ENCODE data around the gene MORN1.
"Not testable (repeated sequence)": the region's sequence is repeated elsewhere in the genome, so short reads cannot be mapped to it uniquely, and the experiment has no call there.

The MORN1 gene

GRCh38 chr1:2302292-2302925 lies 88.9 kb downstream of the MORN1 start:
- no peak for DNase-seq

- DNase-seq: no peak
Measured at GRCh38 chr1:2301607-2302291, 89.6 kb downstream of the MORN1 start.

- DNase-seq: peak in 1 of 2 donors; percentile 50
Measured at GRCh38 chr1:2300851-2301606, 90.3 kb downstream of the MORN1 start.

- no peak for DNase-seq
Measured at GRCh38 chr1:2300004-2300771, 91.2 kb downstream of the MORN1 start.

- DNase-seq: no peak
Measured at GRCh38 chr1:2299131-2299627, 92.2 kb downstream of the MORN1 start.

- DNase-seq: no peak
Measured at GRCh38 chr1:2298685-2299084, 92.7 kb downstream of the MORN1 start.

- no peak for DNase-seq
Measured at GRCh38 chr1:2297246-2298011, 93.9 kb downstream of the MORN1 start.

GRCh38 chr1:2296614-2297013 lies 94.7 kb downstream of the MORN1 start:
- DNase-seq: no peak

- DNase-seq: not testable (repeated sequence)
Measured at GRCh38 chr1:2296211-2296610, 95.1 kb downstream of the MORN1 start.

- no peak for DNase-seq
Measured at GRCh38 chr1:2295526-2295925, 95.8 kb downstream of the MORN1 start.

- DNase-seq: no peak
Measured at GRCh38 chr1:2294725-2295078, 96.7 kb downstream of the MORN1 start.

- DNase-seq: no peak
Measured at GRCh38 chr1:2294033-2294724, 97.2 kb downstream of the MORN1 start.

- DNase-seq: no peak
Measured at GRCh38 chr1:2292725-2293450, 98.5 kb downstream of the MORN1 start.

GRCh38 chr1:2291577-2291976 lies 99.8 kb downstream of the MORN1 start:
- no peak for DNase-seq

GRCh38 chr1:2290595-2291510 lies 100.5 kb downstream of the MORN1 start:
- DNase-seq: peak; percentile 49 to 62

- no peak for DNase-seq
Measured at GRCh38 chr1:2290171-2290578, 101.2 kb downstream of the MORN1 start.

GRCh38 chr1:2289607-2290006 lies 101.7 kb downstream of the MORN1 start:
- DNase-seq: no peak

GRCh38 chr1:2288816-2289536 lies 102.4 kb downstream of the MORN1 start:
- no peak for DNase-seq

- no peak for DNase-seq
Measured at GRCh38 chr1:2288311-2288710, 103.0 kb downstream of the MORN1 start.
